ENCODE data around the gene DRC7.
A peak's percentile ranks its signal among the peaks of the same experiment; 100 is the strongest.

The DRC7 gene, protein sequence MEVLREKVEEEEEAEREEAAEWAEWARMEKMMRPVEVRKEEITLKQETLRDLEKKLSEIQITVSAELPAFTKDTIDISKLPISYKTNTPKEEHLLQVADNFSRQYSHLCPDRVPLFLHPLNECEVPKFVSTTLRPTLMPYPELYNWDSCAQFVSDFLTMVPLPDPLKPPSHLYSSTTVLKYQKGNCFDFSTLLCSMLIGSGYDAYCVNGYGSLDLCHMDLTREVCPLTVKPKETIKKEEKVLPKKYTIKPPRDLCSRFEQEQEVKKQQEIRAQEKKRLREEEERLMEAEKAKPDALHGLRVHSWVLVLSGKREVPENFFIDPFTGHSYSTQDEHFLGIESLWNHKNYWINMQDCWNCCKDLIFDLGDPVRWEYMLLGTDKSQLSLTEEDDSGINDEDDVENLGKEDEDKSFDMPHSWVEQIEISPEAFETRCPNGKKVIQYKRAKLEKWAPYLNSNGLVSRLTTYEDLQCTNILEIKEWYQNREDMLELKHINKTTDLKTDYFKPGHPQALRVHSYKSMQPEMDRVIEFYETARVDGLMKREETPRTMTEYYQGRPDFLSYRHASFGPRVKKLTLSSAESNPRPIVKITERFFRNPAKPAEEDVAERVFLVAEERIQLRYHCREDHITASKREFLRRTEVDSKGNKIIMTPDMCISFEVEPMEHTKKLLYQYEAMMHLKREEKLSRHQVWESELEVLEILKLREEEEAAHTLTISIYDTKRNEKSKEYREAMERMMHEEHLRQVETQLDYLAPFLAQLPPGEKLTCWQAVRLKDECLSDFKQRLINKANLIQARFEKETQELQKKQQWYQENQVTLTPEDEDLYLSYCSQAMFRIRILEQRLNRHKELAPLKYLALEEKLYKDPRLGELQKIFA

DNA sequence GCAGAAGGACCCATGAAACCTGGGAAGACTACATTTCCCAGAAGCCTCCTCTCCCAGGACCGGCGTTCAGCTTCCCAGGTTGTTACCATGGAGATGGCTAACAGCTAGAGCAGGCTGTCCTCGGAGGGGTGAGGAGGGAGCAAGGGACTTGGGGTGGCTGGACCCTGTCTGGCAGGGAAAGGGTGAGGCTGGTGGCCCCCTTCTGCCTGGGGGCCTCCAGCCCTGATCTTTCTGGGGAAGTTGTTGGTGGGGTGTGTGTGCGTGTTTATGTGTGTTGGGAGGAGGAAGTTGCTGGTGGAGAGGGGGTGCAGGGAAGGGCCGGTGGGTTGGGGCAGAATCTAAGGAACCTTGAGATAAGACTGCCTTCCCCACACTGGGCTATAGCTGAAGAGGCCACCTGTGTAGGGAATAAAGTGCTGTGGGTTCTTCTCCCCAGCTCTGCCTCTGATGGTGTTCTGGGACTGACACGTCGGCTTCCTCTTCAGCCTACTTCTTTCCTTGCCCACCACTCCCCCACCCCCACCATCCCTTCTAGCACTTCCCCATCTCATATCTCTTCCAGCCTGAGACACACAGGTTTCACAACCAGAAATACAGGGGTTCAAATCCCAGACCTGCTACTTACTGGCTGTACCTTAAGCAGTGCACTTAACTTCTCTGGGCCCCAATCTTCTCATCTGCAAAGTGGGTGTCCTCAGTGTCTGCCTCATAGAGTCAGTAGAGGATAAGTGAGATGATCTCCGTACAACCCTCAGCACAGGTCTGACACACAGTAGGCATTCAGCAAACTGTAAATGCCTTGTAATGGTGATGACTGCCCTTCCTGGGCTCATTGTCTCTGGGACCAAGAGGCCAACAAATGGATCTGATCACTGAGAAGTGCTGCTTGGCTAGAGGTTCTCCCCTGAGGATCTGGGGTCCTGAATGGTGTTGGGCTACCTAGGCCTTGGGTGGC is at the start of gene DRC7:
DRC7 (plus strand) TSS at position 82 of the 955 bp plus-strand sequence. CDS start 3,144 bp downstream, outside the sequence.
- TF ChIP-seq, protein P1, sequence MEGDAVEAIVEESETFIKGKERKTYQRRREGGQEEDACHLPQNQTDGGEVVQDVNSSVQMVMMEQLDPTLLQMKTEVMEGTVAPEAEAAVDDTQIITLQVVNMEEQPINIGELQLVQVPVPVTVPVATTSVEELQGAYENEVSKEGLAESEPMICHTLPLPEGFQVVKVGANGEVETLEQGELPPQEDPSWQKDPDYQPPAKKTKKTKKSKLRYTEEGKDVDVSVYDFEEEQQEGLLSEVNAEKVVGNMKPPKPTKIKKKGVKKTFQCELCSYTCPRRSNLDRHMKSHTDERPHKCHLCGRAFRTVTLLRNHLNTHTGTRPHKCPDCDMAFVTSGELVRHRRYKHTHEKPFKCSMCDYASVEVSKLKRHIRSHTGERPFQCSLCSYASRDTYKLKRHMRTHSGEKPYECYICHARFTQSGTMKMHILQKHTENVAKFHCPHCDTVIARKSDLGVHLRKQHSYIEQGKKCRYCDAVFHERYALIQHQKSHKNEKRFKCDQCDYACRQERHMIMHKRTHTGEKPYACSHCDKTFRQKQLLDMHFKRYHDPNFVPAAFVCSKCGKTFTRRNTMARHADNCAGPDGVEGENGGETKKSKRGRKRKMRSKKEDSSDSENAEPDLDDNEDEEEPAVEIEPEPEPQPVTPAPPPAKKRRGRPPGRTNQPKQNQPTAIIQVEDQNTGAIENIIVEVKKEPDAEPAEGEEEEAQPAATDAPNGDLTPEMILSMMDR (IDR thresholded peaks at IDR 0.05; ENCODE audit: low read depth, low read length), result no peak
- DNase-seq (ENCODE audit: low read depth in 2 of 2), result peak; percentile 50 to 56
- H3K4me3 ChIP-seq (replicated peaks in 1 of 2; ENCODE audit: low read depth in 2 of 2, low read length in 2 of 2), result no peak within 1 kb of the TSS

DNA sequence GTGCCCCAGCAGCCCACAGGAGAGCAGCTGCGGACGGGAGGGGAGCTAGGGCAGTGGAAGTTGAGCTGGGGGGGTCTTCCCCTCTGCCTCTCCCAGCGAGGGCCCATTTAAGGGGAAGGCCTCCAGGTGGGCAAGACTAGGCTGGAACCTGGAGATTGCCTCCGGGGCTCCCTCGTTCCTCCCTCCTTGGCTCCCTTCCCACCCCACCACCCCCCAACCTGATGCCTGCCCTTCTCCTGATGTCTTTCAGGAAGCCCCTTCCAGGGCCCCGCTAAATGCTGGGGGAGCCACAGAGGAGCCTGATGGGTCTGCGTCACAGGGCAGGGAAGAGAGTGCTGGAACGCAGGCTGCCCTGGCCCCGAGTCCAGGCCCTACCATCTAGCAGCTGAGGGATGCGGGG is 49.4 kb upstream of the DRC7 start:
- TF ChIP-seq, protein P1 (IDR thresholded peaks at IDR 0.05; ENCODE audit: low read depth, low read length), result no peak
- no peak overlapping the region for H3K4me3 ChIP-seq (replicated peaks in 1 of 2; ENCODE audit: low read depth in 2 of 2, low read length in 2 of 2)
- DNase-seq (ENCODE audit: low read depth in 2 of 2), result no peak

DNA sequence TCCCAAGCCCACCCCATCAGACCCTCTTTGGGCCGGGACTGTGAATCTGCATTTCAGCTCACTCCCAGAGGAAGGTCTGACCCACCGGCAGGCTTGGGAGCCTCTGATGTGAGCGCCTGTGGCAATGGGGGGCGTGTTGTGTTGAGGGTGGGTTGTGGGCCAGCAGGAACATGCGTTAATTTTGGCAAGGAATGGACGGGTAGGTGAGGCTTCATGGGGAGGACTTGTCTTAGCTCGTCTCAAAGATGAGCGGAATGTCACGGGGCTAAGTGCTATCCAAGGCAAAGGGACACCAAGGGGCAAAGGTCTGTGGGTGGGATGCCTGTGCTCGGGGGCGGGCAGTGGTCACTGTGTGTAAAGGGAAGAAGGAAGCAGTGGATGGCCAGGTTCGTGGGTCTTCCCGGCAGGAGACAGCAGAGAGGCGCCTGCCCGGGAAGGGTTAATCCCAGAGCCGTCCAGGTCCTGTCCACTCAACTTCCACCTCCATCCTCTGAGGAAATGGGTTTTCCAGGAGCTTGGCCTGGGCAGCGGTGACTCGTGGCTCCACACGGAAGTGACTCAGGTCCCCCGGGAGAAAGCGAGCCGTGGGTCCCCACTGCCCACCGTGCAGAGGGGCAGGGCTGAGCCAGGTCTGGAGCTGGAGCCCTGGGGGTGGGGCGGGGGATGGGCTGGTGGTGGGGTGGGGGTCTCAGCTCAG is 48.8 kb upstream of the DRC7 start:
- DNase-seq (ENCODE audit: low read depth in 2 of 2), result peak; percentile 72 to 82
- TF ChIP-seq, protein P1 (IDR thresholded peaks at IDR 0.05; ENCODE audit: low read depth, low read length), result no peak
- H3K4me3 ChIP-seq (replicated peaks in 1 of 2; ENCODE audit: low read depth in 2 of 2, low read length in 2 of 2), result no peak overlapping the region

DNA sequence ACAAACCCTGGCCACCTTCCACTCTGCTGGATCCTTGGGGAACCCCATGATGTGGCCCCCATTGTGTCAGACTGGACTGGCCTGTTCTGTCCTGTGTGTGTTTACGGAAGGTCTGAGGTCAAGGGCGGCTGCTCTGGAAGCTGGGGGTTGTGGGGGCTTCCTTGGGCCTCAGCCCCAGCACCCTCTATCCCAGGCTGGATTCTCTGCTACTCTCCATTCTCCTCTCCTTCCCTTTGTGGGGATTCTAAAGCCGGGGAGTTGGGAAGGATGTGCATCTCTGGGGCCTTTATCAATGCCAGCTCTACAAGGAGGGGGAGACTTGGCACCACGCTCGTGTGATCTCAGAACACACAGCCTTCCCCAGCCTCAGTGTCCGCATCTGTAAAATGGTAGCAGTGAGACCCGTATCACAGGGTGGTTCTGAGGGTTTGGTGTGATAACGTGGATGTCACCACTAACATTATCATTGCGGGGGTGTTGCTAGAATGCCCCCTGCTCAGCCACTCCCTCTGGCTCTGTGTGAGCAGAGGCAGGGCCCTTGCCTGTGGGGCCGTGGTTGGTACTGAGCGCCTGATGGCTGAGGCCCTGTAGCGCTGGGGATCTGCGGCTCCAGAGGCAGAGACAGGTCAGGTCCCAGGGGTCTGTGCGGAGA is 48.1 kb upstream of the DRC7 start:
- no peak for DNase-seq (ENCODE audit: low read depth in 2 of 2)
- TF ChIP-seq, protein P1 (IDR thresholded peaks at IDR 0.05; ENCODE audit: low read depth, low read length), result no peak
- no peak overlapping the region for H3K4me3 ChIP-seq (replicated peaks in 1 of 2; ENCODE audit: low read depth in 2 of 2, low read length in 2 of 2)

DNA sequence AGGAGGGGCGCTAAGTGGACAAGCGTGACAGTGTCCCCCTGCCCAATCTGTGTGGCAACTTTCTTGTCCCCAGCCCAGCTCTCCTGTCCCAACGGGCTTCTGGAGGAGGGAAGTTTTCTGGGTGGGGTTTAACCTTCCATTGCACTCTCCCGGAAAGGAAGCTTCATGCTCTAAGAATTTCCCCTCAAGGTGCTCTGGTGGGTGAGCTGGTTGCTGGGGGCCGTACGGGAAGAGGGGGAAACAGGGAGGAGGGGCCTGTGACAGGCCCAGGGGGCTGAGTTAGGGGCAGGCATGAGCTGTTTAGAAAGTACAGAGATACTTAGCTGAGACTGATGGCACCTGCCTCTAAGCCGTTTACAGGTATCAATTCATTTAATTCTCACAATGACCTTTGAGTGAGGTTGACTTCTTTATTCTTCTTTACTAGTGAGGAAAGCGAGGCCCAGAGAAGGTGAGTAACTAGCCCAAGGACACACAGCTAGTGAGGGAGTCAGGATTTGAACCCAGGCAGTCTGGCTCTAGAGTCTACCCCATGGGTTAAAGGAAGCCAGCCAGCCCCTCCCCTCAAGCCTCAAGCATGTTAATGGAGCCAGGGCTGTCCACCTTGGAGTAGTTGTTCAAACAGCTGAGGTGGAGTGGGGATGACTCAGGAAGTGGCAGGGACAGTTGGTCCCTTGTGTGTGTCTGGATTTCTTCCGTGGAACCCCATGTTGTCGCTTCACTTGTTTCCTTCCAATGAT is 47.3 kb upstream of the DRC7 start:
- no peak overlapping the region for H3K4me3 ChIP-seq (replicated peaks in 1 of 2; ENCODE audit: low read depth in 2 of 2, low read length in 2 of 2)
- DNase-seq (ENCODE audit: low read depth in 2 of 2), result no peak
- TF ChIP-seq, protein P1 (IDR thresholded peaks at IDR 0.05; ENCODE audit: low read depth, low read length), result no peak
